Upper lobe of right lung (tissue), 1 donor: ENCODE measurements around the gene KLK11. TPM values are rescaled to one million over a fixed set of nuclear protein-coding genes. Genes with fewer than 3 reads are reported as not detected.
A peak's percentile ranks its signal among the peaks of the same experiment; 100 is the strongest.

ENCODE experiments used
- ATAC-seq: fragments of 200-7000 bp; cut with Tn5 transposase; one replicate; pipeline ENCODE4 v1.9.1; 2020; ENCODE audit warnings: mild to moderate bottlenecking, moderate library complexity
- DNase-seq: peaks from one replicate; pipeline ENCODE4 v3.0.0-alpha.2; 2020
- H3K27ac ChIP-seq: fragments of 200-600 bp; one replicate; pipeline ENCODE4 v1.8.0; 2022
- H3K27me3 ChIP-seq: fragments of 200-600 bp; one replicate; pipeline ENCODE4 v1.8.0; 2022; ENCODE audit warnings: mild to moderate bottlenecking
- H3K36me3 ChIP-seq: fragments of 200-600 bp; one replicate; pipeline ENCODE4 v1.8.0; 2022
- H3K4me1 ChIP-seq: fragments of 200-600 bp; one replicate; pipeline ENCODE4 v1.8.0; 2022
- H3K4me3 ChIP-seq: fragments of 200-600 bp; one replicate; pipeline ENCODE4 v1.8.0; 2022; ENCODE audit warnings: mild to moderate bottlenecking
- H3K9me3 ChIP-seq: fragments of 200-600 bp; one replicate; pipeline ENCODE4 v1.8.0; 2022
- intact Hi-C: fragments of 100-400 bp; cut with DNase I; formaldehyde crosslinking; loops from one replicate; pipeline ENCODE4 v1.11.0; 2022
- total RNA-seq: library from RNA; stranded (reverse); fragmentation: NEBNext Ultra II Directional; extraction: Animal tissue kit (Norgen Biotek cat#: 25700); gene quantifications from one replicate; pipeline ENCODE4 v1.2.1, GENCODE V29; 2021
- TF ChIP-seq, protein P1 (sequence below): fragments of 200-600 bp; IDR thresholded peaks from one replicate; pipeline ENCODE4 v1.8.0; 2022; ENCODE audit warnings: antibody characterized with exemption
- donor health status: DM: no; HTN: yes; CAD: no; lungs with severe emphysema.

The KLK11 gene
- total RNA-seq, 1 donor from 2014 or later = 10.8 TPM

DNA sequence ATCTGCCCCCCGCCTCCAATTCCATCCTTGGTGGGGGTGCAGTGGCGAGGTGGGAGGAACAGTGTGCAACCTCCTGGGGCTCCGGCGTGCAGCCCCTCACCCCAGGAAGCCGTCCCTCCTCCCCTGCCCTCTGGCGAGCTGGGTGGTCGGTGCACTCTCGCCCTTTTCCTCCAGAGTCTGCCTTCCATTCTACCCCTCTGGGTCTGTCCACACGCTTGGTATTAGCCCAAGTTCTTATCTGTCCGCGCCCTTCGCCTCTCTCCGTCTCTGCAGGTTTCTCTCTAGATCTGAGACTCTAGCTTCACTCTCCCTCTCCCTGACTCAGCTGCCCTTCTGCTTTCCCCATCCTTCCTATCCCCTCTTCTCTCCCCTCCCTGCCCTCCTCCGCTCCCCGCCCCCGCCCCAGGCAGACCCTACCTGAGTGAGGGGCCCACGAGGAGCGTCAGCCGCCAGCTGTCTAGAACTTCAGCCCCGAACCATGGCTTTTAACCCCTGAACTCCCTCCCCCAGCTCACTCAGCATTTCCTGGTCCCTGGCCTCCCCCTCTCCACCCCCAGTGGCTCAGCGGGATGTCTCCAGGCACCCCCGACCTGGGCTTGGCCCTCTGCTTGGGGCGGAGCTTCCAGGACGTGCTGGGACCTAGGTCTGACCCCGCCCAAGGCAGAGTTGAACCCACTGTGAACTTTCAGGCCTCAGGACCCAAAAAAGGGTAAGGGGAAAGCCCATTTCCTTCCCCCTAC, 39.0 kb upstream of the KLK11 start:
- intact Hi-C loops = no loop called here
- TF ChIP-seq, protein P1, sequence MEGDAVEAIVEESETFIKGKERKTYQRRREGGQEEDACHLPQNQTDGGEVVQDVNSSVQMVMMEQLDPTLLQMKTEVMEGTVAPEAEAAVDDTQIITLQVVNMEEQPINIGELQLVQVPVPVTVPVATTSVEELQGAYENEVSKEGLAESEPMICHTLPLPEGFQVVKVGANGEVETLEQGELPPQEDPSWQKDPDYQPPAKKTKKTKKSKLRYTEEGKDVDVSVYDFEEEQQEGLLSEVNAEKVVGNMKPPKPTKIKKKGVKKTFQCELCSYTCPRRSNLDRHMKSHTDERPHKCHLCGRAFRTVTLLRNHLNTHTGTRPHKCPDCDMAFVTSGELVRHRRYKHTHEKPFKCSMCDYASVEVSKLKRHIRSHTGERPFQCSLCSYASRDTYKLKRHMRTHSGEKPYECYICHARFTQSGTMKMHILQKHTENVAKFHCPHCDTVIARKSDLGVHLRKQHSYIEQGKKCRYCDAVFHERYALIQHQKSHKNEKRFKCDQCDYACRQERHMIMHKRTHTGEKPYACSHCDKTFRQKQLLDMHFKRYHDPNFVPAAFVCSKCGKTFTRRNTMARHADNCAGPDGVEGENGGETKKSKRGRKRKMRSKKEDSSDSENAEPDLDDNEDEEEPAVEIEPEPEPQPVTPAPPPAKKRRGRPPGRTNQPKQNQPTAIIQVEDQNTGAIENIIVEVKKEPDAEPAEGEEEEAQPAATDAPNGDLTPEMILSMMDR = no peak

DNA sequence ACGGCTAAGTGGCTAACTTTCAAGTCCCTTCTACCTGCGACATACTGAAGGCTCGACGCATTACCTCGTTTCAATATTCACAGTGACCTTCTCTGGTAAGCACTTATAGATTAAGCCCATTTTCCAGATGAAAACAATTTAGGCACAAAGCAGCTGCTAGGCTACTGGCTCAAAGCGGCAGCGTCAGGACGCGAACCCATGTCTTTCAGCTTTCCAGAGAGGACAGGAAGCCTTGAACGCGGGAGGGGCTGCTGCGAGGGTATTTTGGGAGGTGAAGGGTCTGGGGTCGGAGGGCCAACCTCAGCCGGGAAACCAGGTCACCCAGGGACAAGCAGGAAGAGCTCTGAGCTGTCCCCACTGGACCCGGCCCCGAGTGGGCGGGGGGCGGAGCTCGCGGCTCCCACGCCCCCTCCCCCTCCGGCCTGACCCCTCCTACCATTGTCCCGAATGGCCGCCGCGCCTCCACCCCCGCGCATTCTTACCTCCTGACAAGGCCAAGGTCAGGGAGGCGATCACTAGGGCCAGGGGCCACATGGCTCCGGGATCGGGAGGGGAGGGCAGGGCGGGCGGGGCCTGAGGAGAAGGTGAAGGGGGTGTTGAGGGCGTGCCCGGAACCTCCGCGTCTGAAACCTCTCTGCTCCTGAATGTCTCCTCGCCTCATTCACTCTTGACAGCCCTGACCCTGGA, 38.3 kb upstream of the KLK11 start, which contains the start of gene KLK13:
KLK13 (minus strand) TSS at position 559 of the 687 bp plus-strand sequence; CDS start at position 534, 25 bp downstream.
- Histone ChIP-seq H3K36me3 (no peaks in the 10 kb centered on the region), H3K4me3 (peak within 1 kb of the TSS; percentile 25), H3K27ac (no peak within 1 kb of the TSS), H3K9me3 (no peaks in the 10 kb centered on the region), H3K27me3 (peaks cover 43% of the 10 kb centered on the region), H3K4me1 (no peaks in the 10 kb centered on the region)
- intact Hi-C loops = no loop called here
- ATAC-seq (peak; percentile 74), DNase-seq (peak; percentile 73)
- TF ChIP-seq, protein P1 = no peak

More for the DNA sequence above, 39.0 kb upstream of the KLK11 start:
- Histone ChIP-seq H3K4me1 (no peaks in the 10 kb centered on the region), H3K27ac (no peak overlapping the region), H3K36me3 (no peaks in the 10 kb centered on the region), H3K4me3 (peak overlapping the region; percentile 25), H3K27me3 (peaks cover 38% of the 10 kb centered on the region), H3K9me3 (no peaks in the 10 kb centered on the region)
- ATAC-seq (no peak), DNase-seq (no peak)

DNA sequence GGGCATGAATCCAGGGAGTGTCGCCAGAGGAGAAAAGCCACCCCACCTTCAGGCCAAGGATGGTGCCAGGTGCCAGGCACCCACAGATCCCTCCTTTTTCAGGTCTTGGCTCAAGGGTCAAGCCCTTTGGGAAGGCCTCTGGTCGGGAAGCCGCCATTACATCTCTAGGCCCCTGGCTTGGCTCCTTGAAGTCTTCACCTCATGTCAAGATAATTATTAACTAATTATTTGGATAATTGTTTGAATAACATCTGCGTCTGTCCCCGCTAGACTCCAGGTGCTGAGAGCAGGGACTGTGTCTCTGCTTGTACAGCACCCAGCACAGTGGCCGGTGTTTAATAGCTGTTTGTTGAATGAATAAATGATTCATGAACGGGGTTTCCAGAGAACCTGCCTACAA, 37.2 kb upstream of the KLK11 start:
- Histone ChIP-seq H3K36me3 (no peaks in the 10 kb centered on the region), H3K27me3 (peaks cover 45% of the 10 kb centered on the region), H3K4me1 (no peaks in the 10 kb centered on the region), H3K9me3 (no peaks in the 10 kb centered on the region), H3K4me3 (no peak overlapping the region), H3K27ac (no peak overlapping the region)
- TF ChIP-seq, protein P1 = no peak
- ATAC-seq = no peak
- no peak for DNase-seq
- intact Hi-C loops = no loop called here

DNA sequence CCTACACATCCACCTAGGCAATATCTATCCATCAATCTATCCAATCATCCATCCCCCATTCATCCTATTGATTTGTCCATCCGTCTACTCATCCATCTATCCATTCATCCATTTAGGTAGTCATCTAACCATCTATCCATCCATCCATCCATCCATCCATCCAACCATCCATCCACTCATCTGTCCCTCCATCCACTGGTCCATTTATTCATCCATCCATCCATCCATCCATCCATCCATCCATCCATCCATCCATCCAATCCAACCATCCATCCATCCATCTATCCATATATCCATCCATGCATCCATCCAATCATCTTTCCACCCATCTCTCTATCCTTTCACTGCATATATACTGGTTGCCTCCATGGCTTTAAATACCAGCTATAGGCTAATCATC, 34.6 kb upstream of the KLK11 start:
- H3K4me1 ChIP-seq = no peaks in the 10 kb centered on the region
- H3K27me3 ChIP-seq = peaks cover 43% of the 10 kb centered on the region
- no peaks in the 10 kb centered on the region for H3K36me3 ChIP-seq
- intact Hi-C loops = no loop called here
- TF ChIP-seq, protein P1 = no peak
- H3K9me3 ChIP-seq = no peaks in the 10 kb centered on the region
- no peak overlapping the region for H3K4me3 ChIP-seq
- DNase-seq = no peak
- H3K27ac ChIP-seq = no peak overlapping the region
- no peak for ATAC-seq

DNA sequence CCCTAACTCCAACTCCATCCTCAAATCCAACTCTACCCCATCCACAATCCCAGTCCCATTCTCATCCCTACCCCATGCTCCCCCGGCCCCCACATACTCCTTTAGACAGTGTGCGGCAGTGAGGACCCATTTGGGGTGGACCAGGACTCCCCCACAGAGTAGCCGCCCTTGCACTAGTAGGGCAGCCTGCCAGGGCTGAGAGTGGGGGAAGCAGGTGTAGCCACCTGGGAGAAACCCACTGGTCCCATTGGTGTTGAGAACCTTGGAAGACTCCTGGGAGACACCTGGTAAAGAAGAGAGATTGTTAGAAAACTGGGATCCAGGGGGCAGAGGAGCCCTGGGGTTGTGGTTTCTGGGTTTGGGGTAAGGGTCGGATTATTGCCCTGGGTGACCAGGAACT, 33.9 kb upstream of the KLK11 start:
- DNase-seq = no peak
- TF ChIP-seq, protein P1 = no peak
- peaks cover 36% of the 10 kb centered on the region for H3K27me3 ChIP-seq
- H3K27ac ChIP-seq = no peak overlapping the region
- H3K9me3 ChIP-seq = no peaks in the 10 kb centered on the region
- ATAC-seq = no peak
- intact Hi-C loops = no loop called here
- no peak overlapping the region for H3K4me3 ChIP-seq
- H3K4me1 ChIP-seq = no peaks in the 10 kb centered on the region
- no peaks in the 10 kb centered on the region for H3K36me3 ChIP-seq
